Stimulated activated CD4-positive, alpha-beta T cell treated with anti-CD3 and anti-CD28 coated beads, Interleukin-2, amount 100 ng/mL, for 24 hours (primary cell): ENCODE data around the gene PC.

Experiments
- DNase-seq, 2 donors: peaks; one replicate each; pipeline ENCODE4 v3.0.0-alpha.2; 2020

Gene PC

DNA sequence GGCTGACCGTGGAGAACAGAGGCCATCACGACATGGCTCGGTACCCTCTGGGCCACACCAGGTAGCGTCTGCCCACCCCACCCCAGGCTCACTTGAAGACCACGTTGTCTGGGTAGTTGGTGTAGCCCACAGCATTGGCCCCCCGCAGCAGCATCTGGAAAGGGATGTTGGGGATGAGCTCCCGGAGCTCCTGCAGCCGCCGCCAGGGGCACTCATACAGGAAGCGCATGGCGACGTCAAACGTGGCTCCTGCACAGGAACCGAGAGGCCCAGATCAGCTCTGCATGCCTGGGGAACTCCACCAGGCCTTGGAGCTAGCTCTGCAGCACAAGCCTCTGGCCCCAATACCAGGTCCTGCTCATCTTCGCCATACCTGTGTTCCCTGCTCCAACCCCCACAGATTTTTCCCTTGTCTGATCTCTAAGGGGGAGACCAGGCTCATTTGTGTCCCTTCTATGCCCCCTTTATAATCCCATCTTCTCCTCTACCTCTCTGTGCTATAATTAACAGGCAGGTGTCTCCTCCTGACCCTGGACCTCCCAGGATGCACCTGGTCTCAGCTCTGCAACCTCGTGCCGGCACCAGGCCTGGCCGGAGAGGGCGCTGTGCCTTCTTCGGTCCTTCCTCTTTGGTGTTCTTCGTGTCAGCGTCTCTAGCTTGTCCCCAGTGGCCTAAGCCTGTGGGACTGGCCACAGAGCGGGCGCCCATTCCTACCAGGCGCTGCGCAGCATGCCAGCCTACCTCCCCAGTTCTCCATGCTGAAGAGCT lies 106.3 kb downstream of the PC start:
- DNase-seq = peak in 1 of 2 donors; percentile 43

DNA sequence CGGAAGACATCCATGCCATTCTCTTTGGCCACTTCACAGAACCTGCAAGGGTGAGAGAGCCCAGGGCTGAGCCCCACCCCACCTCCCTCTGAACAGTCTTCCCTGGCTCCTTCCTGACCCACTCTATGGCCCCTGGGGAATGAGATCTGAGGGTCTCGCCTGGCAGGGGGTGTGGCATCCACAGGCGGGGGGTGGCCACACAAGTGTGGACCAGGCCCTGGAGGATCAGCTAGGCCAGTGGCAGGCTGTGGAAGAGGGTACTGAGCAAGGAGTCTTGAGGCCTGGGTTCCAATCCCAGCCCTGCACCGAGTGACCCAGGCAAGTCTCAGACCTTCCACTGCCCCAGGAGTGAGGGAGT lies 107.0 kb downstream of the PC start:
- no peak for DNase-seq

DNA sequence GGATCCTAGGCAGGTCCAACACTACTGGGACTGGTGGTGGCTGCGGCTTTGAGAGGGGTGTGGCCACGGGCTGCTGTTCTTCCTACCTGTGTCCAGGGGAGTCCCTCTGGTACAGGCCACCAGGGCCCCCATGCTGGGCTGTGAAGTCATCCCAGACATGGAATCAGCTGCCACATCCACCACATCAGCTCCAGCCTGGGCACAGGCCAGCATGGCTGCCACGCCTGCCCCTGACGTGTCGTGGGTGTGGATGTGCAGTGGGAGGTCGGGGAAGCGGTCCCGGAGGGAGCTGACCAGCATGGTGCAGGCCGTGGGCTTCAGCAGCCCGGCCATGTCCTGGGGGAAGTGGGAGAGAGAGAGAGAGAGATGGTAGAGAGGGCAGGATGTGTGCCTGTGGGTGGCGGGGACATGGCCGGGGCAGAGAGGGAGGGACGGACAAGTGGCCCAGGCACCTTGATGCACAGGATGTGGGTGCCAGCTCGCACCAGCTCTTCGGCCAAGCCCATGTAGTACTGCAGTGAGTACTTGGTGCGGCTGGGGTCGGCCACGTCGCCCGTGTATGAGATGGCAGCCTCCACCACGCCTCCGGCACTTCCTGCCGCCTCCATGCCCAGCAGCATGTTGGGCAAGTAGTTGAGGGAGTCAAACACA lies 107.5 kb downstream of the PC start:
- DNase-seq = no peak

DNA sequence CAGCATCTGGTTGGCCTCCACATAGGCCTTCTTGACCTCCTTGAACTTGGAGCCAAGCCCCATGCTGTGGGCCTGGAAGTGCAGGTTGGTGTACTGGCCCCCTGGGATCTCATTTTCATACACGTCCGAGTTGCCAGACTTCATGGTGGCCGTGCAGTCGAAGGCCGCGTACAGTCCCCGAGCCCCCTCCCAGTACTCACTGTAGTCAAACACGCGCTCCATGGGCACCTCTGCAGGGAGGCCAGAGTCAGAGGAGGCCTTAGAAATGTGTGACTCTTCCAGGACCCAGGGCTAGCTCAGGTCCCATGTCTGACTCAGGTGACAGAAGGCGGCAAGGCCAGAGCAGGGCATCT lies 108.0 kb downstream of the PC start:
- DNase-seq = no peak

DNA sequence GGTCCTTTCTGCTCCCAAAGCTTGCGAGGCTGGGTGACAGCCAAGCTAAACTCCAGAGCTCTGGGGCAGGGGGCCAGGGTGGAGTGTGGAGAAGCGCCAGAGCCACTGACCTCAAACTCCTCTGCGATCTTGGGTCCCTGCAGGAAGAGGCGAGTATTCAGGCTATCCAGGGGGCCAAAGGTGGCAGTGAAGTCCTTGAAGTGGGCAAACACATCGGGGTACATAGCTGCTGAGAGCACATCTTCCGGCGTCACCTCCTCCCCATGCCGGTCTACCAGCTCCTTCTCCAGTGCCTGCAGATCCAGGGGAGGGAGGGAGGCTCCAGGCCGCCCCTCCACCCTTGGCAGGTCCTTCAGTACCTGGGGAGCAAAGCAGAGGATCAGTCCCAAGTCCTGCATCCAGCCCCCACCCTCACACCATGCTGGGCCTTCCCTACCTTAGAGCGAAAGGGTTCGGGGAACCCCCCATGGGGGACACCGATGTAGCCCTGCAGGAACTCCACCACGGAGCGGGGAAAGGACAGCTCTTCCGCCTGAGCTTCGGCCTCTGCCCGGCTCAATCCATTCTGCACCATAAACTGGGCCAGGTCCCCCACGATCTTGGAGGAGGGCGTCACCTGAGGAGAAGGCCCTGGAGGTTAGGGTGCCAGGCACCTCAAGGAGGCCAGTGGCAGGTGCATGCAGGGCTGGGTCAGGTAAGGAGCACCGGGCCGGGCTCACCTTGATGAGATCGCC lies 108.5 kb downstream of the PC start:
- DNase-seq = no peak

DNA sequence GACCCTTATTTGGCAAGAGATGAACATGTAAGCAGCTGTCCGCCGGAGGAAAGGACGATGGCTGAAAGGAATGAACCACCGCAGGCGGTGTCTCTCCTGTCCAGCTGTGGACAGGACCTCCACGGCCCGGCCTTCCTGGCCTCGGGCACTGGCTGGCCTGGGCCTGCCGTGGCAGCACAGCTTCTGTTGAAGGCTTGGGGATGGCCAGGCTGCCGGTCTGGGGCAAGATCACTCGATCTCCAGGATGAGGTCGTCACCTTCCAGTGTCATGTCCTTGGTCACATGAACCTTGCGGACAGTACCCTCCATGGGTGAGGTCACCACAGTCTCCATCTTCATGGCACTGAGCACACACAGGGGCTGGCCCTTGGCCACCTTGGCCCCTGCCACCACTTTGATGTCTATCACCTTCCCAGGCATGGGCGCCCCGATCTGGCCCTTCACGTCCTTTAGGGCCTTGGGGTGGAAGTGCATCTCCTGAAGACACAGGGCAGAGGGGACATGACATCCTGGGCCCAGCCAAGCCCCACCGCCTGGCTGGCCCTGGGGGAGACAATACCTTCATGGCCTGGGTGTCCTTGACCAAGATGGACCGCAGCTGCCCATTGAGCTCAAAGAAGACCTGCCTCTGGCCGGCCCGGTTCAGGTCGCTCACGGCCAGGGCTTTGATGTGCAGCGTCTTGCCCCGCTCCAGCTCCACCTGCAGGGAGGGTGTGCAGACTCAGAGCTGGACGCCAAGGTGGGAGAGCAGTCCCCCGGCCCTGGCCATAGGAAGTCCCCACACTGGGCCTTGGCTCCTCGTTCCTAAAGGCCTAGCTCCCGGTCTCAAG lies 109.3 kb downstream of the PC start:
- DNase-seq = no peak

DNA sequence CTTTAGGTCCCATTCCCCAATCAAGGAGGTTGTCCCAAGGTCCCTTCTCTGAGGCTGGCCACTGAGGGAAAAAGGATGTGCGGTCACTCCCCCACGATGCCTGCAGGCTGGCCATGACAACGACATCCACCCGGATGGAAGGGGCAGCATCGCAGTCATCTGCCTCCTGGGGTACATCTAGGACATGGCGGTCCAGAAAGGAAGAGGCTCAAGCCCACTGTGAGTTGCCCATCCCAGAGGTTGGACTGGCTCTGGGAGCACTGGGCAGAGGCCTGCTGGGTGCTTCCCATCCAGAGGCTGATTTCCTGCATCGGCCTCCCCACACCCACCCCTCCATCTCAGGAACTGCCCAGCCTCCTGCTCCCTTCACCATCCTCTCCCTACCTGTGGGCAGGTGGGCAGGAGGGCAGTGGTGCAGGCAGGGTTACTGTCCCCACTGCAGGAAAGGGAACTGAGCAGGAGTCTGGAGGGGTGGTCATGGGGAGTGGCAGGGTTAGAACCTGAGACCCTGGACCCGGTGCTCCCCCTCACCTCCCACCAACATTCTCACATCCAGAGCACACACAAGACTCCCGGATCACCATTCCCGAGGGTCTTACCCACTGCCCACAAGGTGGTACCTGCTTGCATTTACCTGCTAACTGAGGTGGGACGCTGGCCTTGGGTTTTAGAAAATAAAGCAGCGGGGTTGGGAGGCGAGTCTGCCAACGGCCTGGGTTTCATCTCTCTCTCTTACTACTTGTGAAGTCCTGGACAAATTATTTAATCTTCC lies 110.5 kb downstream of the PC start:
- DNase-seq = no peak

DNA sequence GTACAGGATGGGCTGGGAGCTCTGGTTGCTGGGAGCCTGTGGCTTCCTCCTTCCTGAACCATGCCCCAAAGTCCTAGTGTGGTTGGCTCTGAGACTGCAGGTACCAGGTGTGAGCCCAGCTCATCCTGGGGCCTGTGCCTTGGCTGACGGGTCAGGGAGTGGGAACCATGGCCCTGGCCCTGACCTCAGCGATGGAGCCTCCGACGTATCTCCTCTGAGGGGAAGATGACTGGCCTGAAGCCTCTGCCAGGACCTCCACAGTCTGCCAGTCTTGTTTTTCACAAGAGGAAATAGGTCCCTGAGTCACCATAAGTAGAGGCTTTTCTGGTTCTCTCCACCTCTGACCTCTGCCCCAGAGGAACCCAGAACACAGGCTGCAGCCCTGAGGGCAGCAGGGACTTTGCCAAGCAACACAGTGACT lies 111.5 kb downstream of the PC start:
- no peak for DNase-seq

DNA sequence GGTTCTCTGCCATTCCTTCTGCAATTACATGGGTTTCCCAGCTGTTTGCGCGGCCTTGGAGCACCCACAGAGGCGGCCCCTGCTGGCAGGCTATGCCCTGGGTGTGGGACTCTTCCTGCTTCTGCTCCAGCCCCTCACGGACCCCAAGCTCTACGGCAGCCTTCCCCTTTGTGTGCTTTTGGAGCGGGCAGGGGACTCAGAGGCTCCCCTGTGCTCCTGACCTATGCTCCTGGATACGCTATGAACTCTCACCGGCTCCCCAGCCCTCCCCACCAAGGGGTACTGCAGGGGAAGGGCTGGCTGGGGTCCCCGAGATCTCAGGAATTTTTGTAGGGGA lies 112.3 kb downstream of the PC start:
- DNase-seq = peak in 1 of 2 donors; percentile 12

DNA sequence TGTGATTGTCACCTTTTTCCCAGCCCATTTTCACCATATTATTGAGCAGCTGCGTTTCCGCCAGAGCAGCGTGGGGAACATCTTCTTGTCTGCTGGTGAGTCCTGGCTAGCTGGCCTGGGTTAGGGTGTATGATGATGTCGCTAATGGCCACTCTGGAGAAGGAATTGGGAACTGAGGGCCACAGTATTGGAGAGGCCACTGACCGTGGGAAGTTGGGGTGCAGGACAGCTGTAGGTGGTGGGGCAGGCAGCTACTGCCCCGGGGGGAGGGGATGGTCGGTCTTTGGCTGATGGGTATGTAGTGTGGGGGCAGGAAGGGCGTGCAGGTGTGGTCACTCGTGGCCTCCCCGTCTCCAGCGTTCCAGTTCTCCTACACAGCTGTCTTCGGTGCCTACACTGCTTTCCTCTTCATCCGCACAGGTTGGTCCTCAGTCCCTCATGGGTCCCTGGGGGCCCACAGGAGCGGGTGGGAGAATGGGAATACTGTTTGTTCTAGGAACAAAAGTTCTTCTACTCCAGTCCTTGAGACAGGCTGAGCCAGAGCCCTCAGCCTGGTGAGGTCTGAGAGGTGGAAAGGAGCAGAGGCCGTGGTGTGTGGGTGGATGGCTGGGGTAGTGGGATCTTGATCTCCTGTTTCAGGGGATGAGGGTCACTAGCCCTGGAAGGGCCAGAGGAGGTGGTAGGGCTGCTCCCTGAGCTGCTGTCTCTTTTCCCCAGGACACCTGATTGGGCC lies 112.9 kb downstream of the PC start:
- DNase-seq = no peak

DNA sequence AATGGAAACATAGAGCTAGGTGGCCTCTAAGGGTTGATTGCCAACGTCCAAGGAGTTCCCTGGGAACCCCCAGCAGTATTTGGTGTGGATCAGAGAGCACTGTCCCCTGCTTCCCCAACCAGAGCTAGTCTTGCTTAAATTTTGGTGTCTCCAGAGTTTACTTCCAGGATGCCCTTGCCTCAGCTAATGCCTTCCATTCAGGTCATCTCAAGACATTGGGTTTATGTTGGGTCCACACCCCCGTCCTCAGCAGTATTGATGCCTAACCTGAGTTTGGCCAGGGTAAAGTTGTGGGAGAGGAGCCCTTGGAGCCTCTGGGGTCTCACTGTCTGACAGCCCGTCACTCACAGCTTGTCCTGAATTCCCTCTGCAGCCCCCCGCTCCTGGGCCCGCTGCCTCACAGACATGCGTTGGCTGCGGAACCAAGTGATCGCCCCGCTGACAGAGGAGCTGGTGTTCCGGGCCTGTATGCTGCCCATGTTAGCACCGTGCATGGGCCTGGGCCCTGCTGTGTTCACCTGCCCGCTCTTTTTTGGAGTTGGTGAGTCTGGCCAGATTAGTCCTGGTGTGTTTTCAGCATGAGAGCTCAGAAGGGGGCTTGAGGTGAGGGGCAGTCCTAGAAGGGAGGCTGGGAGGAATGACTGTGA lies 113.6 kb downstream of the PC start:
- no peak for DNase-seq

DNA sequence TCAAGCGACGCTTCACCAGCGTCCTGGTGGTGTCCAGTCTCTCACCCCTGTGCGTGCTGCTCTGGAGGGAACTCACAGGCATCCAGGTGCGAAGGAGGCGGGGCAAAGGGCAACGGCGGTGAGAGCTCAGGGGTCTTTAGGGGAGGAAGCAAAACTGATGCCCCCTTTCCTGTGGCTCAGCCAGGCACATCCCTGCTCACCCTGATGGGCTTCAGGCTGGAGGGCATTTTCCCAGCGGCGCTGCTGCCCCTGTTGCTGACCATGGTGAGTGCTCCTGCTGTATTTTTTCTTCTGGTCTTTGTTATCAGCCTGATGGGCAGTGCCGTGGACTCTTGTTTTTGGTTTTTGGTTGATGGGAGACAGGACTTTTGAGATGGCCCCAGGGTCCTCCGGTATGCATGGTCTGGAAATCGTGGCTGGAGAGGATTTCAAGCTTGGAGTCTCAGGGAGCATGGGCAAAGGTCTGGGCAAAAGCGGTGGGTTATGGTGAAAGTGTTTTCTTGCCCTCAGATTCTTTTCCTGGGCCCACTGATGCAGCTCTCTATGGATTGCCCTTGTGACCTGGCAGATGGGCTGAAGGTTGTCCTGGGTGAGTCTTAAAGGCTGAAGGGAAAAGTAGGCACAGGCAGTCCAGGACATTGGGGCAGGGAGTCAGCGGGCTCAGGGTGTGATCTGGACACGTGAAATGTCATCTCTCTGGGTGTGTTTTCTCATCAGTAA lies 114.2 kb downstream of the PC start:
- no peak for DNase-seq

DNA sequence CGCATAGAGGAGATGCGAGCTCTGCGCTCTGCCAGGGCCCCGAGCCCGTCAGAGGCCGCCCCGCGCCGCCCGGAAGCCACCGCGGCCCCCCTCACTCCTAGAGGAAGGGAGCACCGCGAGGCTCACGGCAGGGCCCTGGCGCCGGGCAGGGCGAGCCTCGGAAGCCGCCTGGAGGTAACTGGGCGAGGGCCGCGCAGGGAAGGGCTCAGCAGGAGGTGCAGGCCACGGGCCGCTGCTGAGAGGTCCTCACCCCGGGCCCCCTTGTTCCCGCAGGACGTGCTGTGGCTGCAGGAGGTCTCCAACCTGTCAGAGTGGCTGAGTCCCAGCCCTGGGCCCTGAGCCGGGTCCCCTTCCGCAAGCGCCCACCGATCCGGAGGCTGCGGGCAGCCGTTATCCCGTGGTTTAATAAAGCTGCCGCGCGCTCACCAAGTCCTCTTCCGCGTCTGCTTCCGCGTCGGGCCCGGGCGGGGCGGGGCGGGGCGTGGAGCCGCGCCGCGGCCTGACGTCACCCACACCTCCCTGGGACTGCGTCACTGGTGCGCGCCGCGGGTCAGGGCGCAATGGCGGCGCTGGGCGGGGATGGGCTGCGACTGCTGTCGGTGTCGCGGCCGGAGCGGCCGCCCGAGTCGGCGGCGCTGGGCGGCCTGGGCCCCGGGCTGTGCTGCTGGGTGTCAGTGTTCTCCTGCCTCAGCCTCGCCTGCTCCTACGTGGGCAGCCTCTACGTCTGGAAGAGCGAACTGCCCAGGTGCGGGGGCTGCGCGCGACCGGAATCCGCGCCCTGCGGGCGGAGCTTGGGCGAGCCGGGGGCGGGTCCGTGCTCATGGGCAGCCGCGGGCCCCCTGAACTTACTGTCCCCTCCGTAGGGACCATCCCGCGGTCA lies 115.0 kb downstream of the PC start, which contains the start of gene RCE1:
TSS of gene RCE1 (plus strand) at position 546 of the 880 bp plus-strand sequence. CDS start at position 561, 15 bp downstream.
- DNase-seq = peak; percentile 91 to 92

DNA sequence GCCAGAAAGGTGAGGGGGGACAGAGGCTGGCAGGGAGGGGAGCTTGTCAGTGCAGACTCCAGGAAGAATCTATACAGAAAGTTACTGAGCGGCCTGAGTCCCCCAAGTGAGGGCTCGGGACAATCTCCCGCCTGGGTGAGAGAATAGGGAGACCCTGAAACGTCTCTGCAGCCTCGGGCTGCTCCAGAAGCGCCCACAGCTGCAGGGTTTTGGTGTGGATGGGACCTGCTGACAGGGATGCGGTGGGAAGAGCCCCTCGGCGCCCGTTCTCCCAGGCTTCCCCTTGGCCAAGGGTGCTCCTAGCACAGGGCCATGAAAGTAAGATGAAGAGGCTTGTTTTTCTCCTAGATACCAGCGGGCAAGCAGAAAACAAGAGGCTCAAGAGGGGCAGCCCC lies 115.7 kb downstream of the PC start:
- no peak for DNase-seq

DNA sequence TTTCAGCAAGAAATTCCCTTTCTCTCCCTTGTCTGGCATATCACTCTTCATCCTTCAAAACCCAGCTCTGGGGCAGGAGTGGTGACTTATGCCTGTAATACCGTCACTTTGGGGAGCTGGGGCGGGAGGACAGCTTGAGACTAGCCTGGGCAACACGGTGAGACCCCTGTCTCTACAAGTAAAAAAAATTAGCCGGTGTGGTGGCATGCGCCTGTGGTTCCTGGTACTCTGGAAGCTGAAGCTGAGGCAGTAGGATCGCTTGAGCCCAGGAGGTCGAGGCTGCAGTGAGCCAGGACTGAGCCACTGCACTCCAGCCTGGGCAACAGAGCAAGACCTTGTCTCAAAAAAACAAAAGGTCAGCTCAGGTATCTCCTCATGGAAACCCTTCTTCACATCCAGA lies 116.3 kb downstream of the PC start:
- DNase-seq = no peak

DNA sequence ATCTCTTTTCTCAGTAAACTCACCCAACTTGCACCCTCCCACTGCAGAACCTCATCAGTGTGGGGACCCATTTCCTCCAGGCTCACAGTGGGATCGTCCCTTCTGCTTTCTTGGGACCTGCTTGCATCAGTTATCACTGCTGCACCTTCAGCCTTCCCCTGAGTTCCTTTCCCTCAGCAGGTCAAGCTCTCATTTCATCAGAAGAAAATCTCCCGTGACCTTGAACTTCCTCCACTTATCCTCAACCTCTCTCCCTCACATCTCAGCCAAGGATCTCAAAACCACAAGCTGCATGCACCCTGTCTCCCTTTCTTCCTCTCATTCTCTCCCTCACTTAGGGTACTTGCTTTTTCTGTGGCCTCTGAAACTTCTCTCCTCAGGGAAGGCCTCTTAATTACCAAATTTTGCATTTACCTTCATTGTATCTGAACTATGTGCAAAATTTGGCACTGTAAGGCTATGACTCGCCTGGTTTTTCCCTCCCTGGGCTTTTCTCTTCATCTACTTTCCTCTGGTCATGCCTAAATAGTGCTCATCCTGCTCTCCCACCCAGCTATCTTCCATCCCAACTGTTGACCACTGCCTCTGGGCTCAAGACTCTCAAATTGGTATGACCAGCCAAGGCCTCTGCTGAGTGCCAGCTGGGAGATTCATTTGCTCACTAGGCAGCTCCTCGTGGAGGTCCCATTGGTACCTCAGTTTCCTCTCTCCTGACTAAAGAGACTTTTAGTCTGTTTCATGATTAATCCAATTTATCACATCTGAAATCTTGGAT lies 117.7 kb downstream of the PC start:
- no peak for DNase-seq

DNA sequence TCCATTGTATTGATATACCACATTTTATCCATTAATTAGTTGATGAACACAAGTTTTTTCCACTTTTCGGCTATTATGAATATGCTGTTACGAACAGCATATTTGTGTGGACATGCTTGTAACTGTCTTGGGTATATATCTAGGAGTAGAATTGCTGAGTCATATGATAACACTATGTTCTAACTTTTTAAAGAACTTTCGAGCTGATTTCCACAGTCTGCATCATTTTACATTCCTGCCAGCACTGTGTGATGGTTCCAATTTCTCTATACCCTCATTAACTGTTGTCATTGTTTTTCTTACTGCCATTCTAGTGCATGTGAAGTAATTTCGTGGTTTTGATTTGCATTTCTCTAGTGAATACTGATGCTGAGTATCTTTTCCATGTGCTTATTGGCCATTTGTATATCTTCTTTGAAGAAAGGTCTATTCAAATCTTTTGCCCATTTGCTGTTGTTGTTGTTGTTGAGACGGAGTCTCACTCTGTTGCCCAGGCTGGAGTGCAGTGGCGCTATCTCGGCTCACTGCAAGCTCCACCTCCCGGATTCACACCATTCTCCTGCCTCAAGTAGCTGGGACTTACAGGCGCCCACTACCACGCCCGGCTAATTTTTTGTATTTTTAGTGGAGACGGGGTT lies 122.3 kb downstream of the PC start:
- DNase-seq = no peak

DNA sequence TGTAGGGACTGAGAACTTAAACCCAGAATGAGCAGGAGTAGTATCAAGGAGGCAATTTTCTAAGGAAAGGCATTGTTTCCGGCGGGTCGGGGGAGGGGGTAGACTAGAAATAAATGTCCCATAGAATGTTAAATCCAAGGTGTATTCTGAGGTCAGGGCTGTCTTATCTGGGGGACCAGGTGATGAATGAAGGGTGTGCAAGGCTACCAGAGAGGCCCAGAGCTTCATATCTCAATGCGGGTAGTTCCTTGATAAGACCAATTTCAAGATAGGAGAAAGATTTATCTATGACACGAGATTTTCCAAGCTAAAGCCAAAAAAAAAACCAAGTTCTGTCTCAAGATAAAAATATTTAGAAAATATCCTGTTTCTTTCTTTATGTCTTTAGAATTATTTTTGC lies 123.2 kb downstream of the PC start:
- DNase-seq = no peak
